SK-N-SH treated with all-trans-retinoic acid at 6 μM for 48 hours (cell line): ENCODE results near the gene MS4A6E.
"Not testable (repeated sequence)": the region's sequence is repeated elsewhere in the genome, so short reads cannot be mapped to it uniquely, and the experiment has no call there.

Source experiments
- ATAC-seq: fragments of 200-7000 bp; cut with Tn5 transposase; 3 replicates; pipeline ENCODE4 v1.9.1; 2020; ENCODE audit warnings: mild to moderate bottlenecking, moderate library complexity
- ARNTL ChIP-seq: fragments of 450-650 bp; formaldehyde crosslinking; IDR thresholded peaks from 2 replicates; pipeline ENCODE4 v1.5.0; 2020; ENCODE audit warnings: low read depth, mild to moderate bottlenecking, moderate library complexity, borderline replicate concordance
- BACH2 ChIP-seq: fragments of 250-450 bp; sonication (Bioruptor Pico); IDR thresholded peaks from 2 replicates; pipeline ENCODE4 v1.9.0; 2021; ENCODE audit warnings: mild to moderate bottlenecking, borderline replicate concordance
- CSDC2 ChIP-seq: fragments of 250-450 bp; sonication (Bioruptor Pico); IDR thresholded peaks from 2 replicates; pipeline ENCODE4 v1.5.0; 2020; ENCODE audit warnings: mild to moderate bottlenecking, moderate library complexity
- CSRNP3 ChIP-seq: fragments of 250-450 bp; sonication (Bioruptor Pico); IDR thresholded peaks from 2 replicates; pipeline ENCODE4 v1.5.1; 2021; ENCODE audit warnings: mild to moderate bottlenecking, moderate library complexity
- ISL1 ChIP-seq: fragments of 250-450 bp; sonication (Bioruptor Pico); IDR thresholded peaks from 2 replicates; pipeline ENCODE4 v2.1.2; 2022; ENCODE audit warnings: mild to moderate bottlenecking, moderate library complexity
- OSR1 ChIP-seq: fragments of 250-450 bp; sonication (Bioruptor Pico); IDR thresholded peaks from 2 replicates; pipeline ENCODE4 v1.8.0; 2022; ENCODE audit warnings: moderate library complexity, mild to moderate bottlenecking, inconsistent platforms
- POU6F1 ChIP-seq: fragments of 250-450 bp; sonication (Bioruptor Pico); IDR thresholded peaks from 2 replicates; pipeline ENCODE4 v1.8.0; 2021; ENCODE audit warnings: low read depth, mild to moderate bottlenecking, moderate library complexity, borderline replicate concordance
- PPARA ChIP-seq: fragments of 250-450 bp; sonication (Bioruptor Pico); IDR thresholded peaks from 2 replicates; pipeline ENCODE4 v1.5.0; 2020; ENCODE audit warnings: mild to moderate bottlenecking, borderline replicate concordance
- RARB ChIP-seq: fragments of 250-450 bp; sonication (Bioruptor Pico); IDR thresholded peaks from 2 replicates; pipeline ENCODE4 v1.8.0; 2021; ENCODE audit warnings: mild to moderate bottlenecking, moderate library complexity
- TCF4 ChIP-seq: fragments of 250-450 bp; sonication (Bioruptor Pico); IDR thresholded peaks from 2 replicates; pipeline ENCODE4 v1.8.0; 2021; ENCODE audit warnings: mild to moderate bottlenecking, moderate library complexity, borderline replicate concordance
- TOX ChIP-seq: fragments of 250-450 bp; sonication (Bioruptor Pico); IDR thresholded peaks from 2 replicates; pipeline ENCODE4 v1.8.0; 2021; ENCODE audit warnings: mild to moderate bottlenecking, moderate library complexity, borderline replicate concordance
- TSHZ2 ChIP-seq: fragments of 250-450 bp; sonication (Bioruptor Pico); IDR thresholded peaks from 2 replicates; pipeline ENCODE4 v1.5.0; 2020; ENCODE audit warnings: mild to moderate bottlenecking, moderate library complexity
- ZC3H10 ChIP-seq: fragments of 250-450 bp; sonication (Bioruptor Pico); IDR thresholded peaks from 2 replicates; pipeline ENCODE4 v1.5.1; 2021; ENCODE audit warnings: mild to moderate bottlenecking, moderate library complexity
- ZFP3 ChIP-seq: fragments of 250-450 bp; sonication (Bioruptor Pico); IDR thresholded peaks from 2 replicates; pipeline ENCODE4 v1.5.0; 2020; ENCODE audit warnings: mild to moderate bottlenecking, moderate library complexity
- ZNF565 ChIP-seq: fragments of 450-650 bp; formaldehyde crosslinking; conservative IDR thresholded peaks from 2 replicates; pipeline ENCODE4 v1.5.0; 2020; ENCODE audit warnings: low read depth, mild to moderate bottlenecking, moderate library complexity
- ZNF70 ChIP-seq: fragments of 450-650 bp; formaldehyde crosslinking; IDR thresholded peaks from 2 replicates; pipeline ENCODE4 v1.5.0; 2020; ENCODE audit warnings: mild to moderate bottlenecking, moderate library complexity
- ZNF8 ChIP-seq: fragments of 450-650 bp; formaldehyde crosslinking; IDR thresholded peaks from 2 replicates; pipeline ENCODE4 v1.5.0; 2020; ENCODE audit warnings: mild to moderate bottlenecking, moderate library complexity

Gene MS4A6E

GRCh38 chr11:60282286-60282685 lies 44.8 kb upstream of the MS4A6E start:
- TF ChIP-seq CSRNP3 (CRISPR knock-in tag) (no peak), ARNTL (CRISPR knock-in tag) (no peak), CSDC2 (CRISPR knock-in tag) (no peak), PPARA (CRISPR knock-in tag) (no peak), ZNF70 (CRISPR knock-in tag) (no peak), OSR1 (CRISPR knock-in tag) (no peak), TCF4 (CRISPR knock-in tag) (no peak), ZFP3 (CRISPR knock-in tag) (no peak), POU6F1 (CRISPR knock-in tag) (no peak), TSHZ2 (no peak)
- TF ChIP-seq, all 23 proteins: peak for 0
- no peak for ATAC-seq

GRCh38 chr11:60285411-60286126 lies 41.5 kb upstream of the MS4A6E start:
- not testable (repeated sequence) for ATAC-seq

- ATAC-seq, result no peak
- no peak for TF ChIP-seq TCF4 (CRISPR knock-in tag)
- no peak for TF ChIP-seq CSRNP3 (CRISPR knock-in tag)
- TF ChIP-seq OSR1 (CRISPR knock-in tag), result no peak
- TF ChIP-seq ZNF8 (CRISPR knock-in tag), result no peak
- no peak for TF ChIP-seq ZNF565 (CRISPR knock-in tag)
- TF ChIP-seq ZFP3 (CRISPR knock-in tag), result no peak
- no peak for TF ChIP-seq RARB
- no peak for TF ChIP-seq ISL1 (CRISPR knock-in tag)
- no peak for TF ChIP-seq TOX (CRISPR knock-in tag)
- TF ChIP-seq ZC3H10, result no peak
- no peak for TF ChIP-seq TSHZ2
- TF ChIP-seq ARNTL (CRISPR knock-in tag), result no peak
- no peak for TF ChIP-seq BACH2
- TF ChIP-seq, all 23 proteins: peak for 0
Measured at GRCh38 chr11:60288531-60288930, 38.5 kb upstream of the MS4A6E start.
